ENCODE data around the gene WASHC2A.
A peak's percentile ranks its signal among the peaks of the same experiment; 100 is the strongest.
"Not testable (repeated sequence)": the region's sequence is repeated elsewhere in the genome, so short reads cannot be mapped to it uniquely, and the experiment has no call there.

The WASHC2A gene

DNA sequence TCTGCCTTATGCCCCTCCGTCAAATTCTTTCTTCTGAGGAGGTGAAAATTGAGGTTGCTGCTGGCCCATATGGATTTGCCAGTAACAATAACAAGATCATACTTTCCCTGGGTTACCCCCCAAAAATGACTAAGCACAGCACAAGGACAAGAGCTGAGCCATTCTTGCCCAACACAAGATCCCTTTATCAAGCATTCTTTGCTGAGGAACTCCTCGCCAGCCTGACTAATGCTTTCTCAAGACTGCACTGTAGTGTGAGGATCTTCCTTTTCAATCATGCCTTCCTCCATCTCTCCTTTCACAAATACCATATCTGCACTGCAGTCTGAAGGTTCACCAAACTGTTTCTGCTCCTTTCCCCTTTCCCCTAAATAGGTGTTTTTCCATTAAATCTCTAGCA, 92.1 kb downstream of the WASHC2A start:
- not testable (repeated sequence) for DNase-seq

DNA sequence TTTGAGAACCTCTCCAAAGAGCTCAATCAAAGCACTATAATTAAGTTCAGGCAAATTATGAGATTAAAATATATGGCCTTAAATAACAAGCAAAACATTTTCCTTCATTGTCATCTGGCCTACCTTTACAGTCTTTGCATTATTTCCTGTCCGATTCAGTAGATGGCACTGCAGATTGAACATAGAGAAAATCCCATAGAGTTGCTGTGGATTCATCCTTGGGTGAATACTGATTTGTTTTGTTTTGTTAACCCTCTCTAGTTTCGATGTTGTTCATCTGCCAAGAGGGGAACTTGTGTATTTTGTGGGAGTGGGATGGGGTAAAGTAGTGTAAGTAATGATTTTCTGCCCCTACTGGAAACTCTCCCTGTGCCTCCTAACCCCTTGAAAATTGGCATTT, 97.3 kb downstream of the WASHC2A start:
- peak; percentile 1 for DNase-seq

DNA sequence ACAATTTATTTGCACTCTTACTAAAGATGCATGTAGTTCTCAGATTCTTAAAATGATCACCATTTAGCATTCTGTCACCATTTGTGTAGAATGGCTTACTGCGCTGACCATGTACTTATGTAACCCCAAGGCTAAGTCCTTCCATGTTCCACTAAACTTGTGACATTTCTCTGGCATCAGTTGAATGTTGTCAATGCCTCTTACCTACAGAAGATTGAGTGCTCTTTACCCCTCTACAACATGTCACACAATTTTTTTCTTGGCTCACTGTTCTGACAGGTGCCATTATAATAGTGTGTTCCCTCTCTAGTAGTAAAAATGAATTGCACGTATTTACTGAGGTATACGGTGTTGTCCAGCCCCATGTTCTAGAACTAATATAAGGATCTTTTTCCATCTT, 100.1 kb downstream of the WASHC2A start:
- DNase-seq: not testable (repeated sequence)

DNA sequence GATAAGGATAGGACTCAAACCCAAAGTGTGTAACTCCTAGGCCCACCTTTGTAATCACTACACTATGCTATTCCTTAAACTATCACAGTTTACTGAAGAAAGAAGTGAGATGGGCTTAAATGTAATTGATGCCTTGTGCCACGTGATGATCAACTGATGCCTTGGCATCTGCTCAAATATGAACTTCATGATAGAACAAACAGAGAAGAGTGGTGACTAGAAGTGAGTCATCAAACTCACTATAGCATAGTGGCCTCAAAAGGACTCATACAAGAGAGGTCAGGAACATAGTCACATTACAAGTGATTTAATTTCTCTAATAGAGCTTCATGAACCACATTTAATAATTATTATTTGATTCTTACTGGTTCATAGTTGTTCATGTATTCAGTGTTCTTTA, 101.8 kb downstream of the WASHC2A start:
- DNase-seq: peak; percentile 53

DNA sequence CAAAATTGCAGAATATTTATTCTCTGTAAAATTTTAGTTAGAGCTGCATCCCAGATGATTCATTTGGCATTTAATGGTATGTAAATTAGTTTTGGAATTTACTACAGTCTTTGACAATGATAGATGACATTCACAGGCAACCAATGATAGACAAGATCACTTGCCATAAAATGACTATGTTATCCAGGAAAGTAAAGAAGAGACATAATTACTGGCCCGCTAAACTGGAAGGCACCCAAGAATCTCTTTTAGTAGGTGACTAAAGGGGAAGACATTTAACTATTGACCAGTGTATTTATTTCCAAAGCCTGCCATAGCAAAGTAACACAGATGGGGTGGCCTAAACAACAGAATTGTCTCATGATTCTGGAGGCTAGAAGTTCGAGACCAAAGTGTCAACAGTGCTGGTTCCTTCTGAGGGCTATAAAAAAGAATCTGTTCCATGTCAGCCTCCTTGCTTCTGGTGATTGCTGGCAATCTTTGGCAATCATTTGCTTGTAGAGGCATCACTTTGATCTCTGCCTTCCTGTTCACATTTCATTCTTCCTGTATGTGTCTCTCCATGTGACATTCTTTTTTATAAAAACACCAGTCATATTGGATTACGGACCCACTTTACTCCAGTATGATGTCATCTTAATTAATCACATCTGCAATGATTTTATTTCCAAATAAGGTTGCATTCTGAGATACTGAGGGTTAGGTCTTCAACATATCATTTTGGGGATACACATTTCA, 107.2 kb downstream of the WASHC2A start:
- peak; percentile 87 for DNase-seq

Measured in fibroblast of skin of scalp (primary cell).